GM19324 (cell line): Measurements from ENCODE around the gene RUNX3.

Experiments used
- ATAC-seq: cut with Tn5 transposase; IDR thresholded peaks from one replicate; pipeline ENCODE4 v1.9.1; 2021; ENCODE audit warnings: mild to moderate bottlenecking, moderate library complexity; ENCODE audit not compliant: unreplicated experiment, low FRiP score

The RUNX3 gene

DNA sequence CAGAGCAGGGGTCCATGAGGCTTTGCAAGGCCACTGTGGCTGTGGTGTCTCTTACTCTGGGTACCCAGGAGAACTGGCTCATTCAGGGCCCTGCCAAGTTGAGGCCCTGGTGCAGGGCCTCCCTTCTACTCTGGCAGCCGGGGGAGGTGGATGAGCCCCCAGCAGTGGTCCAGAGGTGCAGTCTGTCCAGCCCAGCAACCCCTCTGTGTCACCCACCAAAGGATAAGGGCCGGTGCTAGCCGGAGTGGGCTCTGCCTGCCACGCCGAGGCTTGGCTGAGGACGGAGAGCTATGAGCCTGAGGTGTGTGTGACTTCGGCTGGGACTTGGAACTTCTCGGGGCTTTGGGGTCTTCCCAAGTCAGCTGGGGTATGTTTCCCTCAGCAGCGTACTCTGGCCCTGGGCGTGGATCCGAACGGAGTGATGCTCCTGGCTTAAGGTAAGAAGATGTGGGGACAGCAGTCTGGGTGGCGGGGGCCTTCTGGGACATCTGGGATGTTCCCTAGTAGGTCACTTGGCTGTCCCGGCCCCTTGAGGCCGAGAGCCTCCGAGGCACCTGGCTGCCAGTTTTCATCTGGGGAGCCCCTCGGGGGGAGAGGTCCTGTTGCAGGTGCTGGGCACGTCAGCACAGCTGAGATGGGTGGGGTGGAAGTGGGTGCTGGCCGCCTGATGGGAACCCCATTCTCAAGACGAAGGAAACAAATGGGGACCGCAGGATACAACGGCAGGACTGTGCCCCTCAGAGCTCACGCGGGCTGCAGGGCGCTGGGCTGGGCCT, 25.9 kb downstream of the RUNX3 start:
- no peak for ATAC-seq

- no peak for ATAC-seq
Measured at GRCh38 chr1:24903560-24903954, 26.5 kb downstream of the RUNX3 start.

GRCh38 chr1:24903011-24903461, 27.0 kb downstream of the RUNX3 start:
- no peak for ATAC-seq

DNA sequence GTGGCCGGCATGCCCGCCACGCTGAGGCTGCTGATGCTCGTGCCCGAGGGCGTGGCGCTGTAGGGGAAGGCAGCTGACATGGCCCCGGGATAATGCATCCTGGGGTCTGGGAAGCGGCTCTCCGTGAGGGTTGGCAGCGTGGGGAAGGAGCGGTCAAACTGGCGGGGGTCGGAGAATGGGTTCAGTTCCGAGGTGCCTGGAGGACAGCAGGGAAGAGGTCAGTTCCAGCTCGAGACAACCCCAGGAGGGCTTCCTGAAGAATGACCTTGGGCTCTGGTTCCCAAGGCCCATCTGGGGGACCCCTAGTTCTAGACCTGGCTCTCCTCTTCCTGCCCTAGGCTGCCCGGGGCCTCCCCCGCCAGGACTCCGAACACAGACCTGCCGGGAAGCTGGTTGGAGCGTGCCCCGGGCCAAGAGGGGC, 27.6 kb downstream of the RUNX3 start:
- no peak for ATAC-seq

- no peak for ATAC-seq
Measured at GRCh38 chr1:24901791-24902470, 28.1 kb downstream of the RUNX3 start.

- ATAC-seq = no peak
Measured at GRCh38 chr1:24900985-24901781, 28.9 kb downstream of the RUNX3 start.

DNA sequence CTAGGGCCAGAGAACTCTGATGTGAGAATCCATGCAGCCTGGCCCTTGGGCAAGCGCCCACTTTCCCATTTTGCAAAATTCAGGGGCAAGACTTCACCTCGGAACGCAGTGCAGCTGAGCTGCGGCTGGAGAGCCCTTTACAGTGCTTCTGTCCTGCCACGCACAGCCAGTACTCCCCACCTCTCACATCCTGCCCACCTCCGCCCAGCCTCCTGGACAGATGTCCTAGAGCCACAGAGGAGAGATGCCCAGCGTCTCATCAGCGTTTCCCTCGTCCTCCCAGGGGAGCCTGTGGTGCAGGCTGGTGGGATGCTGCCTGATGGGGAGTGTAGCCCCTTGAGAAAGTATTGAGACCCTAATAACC, 29.6 kb downstream of the RUNX3 start:
- ATAC-seq = no peak

GRCh38 chr1:24899581-24900485, 30.2 kb downstream of the RUNX3 start:
- no peak for ATAC-seq

DNA sequence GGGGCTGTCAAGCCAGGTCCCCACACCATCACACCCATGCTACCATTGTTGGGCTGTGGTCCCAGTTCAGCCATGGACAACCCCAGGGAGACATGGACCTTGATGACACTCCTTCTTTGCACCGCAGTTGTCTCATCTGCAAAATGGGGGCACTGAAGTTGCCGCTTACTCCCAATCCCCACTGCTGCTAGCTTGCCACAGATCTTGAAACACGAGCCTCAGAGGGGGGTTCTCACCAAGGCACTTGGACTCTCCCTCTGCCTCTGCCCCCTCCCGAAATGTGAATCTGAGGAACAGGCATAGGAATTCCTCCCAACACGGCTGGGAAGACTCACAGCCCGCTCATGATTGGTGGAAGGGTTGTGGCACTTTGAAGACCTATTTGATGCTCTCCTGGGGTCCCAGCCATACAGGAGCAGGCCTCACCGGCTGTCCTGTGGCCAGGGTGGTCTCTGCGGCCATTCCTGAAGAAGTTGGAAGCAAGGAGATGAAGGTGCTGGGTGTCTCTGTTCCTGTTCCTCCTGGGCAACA, 31.1 kb downstream of the RUNX3 start:
- ATAC-seq = no peak

- no peak for ATAC-seq
Measured at GRCh38 chr1:24898152-24898908, 31.7 kb downstream of the RUNX3 start.

DNA sequence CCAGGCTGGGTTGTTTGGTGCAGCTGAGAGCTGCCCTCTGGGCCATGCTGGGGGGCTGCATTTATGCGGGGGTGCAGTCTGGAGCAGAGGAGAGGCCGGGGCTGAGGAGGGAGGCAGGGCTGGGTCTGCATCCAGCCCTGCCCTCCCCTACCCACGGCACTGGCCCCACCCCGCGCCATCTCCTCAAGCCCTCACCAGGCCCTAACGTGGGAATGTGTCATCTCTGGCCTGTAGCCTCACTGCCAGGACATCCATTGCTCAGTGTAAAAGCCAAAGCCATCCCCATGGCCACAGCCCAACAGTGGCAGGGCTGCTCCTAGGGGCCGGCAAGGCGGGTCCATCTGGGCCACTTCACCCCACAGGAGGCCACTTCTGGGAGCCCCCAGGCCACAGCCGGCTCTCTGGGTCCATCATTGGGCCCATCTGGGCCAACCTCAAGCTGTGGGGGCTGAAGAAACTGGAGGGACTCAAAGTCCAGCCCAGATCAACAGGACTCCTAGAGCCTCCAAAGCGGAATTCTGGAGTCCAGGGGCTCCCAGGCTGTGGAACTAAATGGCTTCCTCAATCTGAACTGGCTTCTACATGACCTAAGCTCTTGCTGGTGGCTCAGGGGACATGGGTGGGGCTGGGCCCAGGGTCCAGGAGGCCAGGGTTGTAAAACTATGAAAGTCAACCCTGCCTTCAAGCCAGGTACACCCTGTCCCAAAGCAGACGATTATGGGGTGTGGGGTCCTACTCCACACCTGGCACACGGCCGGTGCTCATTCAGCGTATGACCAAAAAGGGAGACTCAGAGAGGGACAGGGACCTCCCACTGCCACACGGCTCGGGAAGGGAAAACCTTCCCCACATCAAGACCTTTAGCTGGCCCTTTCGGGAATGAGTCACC, 32.6 kb downstream of the RUNX3 start:
- no peak for ATAC-seq

DNA sequence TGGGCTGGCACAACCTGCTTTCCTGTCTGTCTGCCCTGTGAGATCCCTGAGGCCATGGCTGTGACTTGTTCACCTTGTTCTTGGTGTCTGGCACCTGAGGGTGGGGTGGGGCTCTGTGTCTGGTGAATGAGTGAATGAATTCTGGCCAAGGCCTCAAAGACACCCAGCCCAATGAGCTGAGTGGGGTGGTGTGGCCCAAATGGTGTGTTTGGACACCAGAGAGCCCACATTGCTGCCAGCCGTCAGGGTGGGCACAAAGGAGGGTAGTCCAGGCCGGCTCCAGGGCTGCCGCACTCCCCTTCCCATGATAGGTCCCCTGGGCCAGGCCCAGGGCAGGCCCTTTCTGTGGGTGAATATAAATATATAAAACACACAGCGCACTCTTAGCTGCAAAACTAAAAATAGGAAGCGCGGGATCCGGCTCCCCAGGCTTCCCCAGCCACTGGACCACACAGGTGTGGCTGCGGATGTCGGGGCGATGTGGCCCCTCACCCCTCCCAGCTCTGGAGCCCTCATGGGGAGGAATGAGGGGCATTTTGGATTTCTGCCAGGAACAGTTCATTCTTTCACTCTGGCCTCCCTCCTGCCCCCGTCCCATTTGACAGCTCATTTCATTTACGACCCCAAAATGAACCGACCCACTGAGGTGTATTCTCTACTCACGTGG, 33.3 kb downstream of the RUNX3 start:
- no peak for ATAC-seq

- ATAC-seq = no peak
Measured at GRCh38 chr1:24896176-24896575, 33.9 kb downstream of the RUNX3 start.

DNA sequence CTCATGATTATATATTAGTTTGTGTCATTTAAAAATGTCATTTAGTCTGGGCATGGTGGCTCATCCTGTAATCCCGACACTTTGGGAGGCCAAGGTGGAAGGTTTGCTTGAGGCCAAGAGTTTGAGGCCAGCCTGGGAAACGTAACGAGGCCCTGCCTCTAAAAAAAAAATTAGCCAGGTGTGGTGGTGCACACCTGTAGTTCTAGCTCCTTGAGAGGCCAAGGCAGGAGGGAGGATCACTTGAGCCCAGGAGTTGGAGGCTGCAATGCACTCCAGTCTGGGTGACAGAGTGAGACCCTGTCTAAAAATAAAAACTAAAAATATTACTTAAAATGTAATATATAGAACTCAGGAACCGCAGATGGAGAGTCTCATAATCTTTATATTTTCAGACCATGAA, 34.6 kb downstream of the RUNX3 start:
- no peak for ATAC-seq

DNA sequence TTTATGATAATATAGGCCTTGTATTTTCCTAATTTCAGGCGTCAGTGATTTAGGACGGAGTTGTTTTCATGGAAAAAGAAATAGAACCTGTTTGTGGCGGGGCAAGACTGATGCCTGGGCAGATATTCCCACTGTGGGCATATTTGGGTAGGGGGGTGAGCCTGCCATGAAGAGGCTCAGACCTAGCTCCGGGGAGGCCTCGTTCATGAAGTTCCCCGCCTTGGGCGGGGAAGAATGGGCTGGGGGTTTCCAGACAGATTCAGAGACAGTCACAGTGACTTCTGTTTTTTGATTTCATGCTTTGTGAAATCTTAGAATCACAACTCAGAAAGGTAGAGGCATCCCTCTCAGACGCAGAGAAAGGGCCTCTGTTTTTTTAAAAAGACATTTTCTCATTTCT, 36.1 kb downstream of the RUNX3 start:
- no peak for ATAC-seq

GRCh38 chr1:24893431-24893830, 36.6 kb downstream of the RUNX3 start:
- ATAC-seq = no peak

DNA sequence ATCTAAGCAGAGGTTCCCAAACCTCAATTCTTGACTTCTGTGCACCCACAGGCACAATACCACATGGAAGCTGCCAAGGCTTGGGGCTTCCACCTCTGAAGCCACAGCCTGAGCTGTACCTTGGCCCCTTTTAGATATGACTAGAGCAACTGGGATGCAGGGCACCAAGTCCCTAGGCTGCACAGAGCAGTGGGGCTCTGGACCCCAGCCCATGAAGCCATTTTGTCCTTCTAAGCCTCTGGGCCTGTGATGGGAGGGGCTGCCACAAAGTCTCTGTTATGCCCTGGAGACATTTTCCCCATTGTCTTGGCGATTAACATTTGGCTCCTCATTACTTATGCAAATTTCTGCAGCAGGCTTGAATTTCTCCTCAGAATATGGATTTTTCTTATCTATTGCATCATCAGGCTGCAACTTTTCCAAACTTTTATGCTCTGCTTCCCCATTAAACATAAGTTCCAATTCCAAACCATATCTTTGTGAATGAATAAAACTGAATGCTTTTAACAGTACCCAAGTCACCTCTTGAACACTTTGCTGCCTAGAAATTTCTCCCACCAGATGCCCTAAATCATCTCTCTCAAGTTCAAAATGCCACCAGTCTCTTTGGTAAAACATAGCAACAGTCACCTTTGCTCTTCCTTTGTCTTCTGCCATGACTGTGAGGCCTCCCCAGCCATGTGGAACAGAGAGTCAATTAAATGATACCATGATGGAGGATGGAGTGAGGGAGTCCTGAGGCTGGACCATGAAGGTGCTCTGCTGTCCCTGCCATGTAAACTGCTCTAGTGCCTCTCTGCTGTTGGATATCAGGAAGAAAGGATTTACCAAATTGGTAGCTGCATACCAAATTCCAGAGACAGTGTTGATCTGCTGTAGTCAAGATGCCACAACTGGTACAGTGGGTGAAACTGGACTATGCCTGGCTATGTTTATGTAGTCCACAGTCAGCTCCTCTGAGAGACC, 37.6 kb downstream of the RUNX3 start:
- ATAC-seq = no peak
